ENCODE results near the gene ARHGDIA. TPM values are rescaled to one million over a fixed set of nuclear protein-coding genes. Genes with fewer than 3 reads are reported as not detected.
A peak's percentile ranks its signal among the peaks of the same experiment; 100 is the strongest.

The ARHGDIA gene
- total and polyA plus RNA-seq, 11 donors = 81.4 to 296 (median 152) TPM

DNA sequence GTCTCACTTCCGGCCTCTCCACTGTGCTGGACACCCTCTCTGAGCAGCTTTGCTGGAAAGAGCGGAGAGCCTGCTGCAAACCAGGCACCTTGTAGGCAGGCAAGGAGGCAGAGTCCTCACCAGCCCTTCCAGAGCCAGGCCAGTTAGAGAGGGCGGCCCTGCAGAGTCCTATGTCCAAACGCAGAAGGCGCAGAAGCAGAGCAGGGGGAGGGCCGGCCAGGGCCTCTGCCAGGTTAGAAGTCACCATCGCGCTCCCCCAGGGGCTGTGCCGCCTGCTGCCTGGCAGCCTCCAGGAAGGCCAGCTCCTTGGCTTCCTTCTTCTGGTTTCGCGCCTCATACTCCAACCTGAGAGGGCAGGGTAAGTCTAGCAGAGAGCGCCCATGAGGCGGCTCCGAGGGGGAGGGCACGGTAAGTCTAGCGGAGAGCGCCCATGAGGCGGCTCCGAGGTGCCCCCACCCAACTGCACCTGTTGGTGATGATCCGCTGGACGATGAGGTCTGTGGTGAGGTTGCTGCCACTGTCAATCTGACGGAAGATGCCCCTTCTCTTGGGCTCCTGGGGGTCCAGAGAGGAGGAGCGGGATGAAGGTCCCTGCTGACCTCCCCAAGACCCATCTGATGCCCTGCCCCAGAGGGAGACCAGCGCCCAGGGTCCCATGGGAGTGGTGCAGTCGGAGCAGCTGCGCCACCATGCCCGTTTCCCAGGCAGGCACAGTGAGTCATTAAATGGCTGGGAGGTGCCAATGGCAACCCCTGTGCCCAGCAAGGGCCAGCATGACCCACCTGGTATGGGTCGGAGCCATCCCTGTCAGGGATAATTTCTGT, 33.7 kb upstream of the ARHGDIA start:
- H3K36me3 ChIP-seq = peaks cover 0 to 53% (median 10%) of the 10 kb centered on the region in 9 donors
- no peak overlapping the region for H3K4me3 ChIP-seq
- H3K4me1 ChIP-seq = peaks cover 1 to 20% (median 7%) of the 10 kb centered on the region in 12 donors
- WGBS, 4 donors = 90 to 96% (median 92%) methylated on average over 18 to 28 of the region's 28 CpGs
- ATAC-seq (no peak), DNase-seq (peak in 1 of 5 donors; percentile 53)
- peaks cover 0 to 19% (median 0%) of the 10 kb centered on the region in 9 donors for H3K27me3 ChIP-seq
- intact Hi-C loops (cut with DNase I) = no loop called here
- no peak for TF ChIP-seq POLR2A (IDR thresholded peaks at IDR 0.05)
- no peaks in the 10 kb centered on the region for H3K9me3 ChIP-seq
- H3K27ac ChIP-seq = no peak overlapping the region

- DNase-seq (peak in 3 of 5 donors; percentile 17 to 33 (median 20)), ATAC-seq (no peak)
- peaks cover 0 to 19% (median 0%) of the 10 kb centered on the region in 9 donors for H3K27me3 ChIP-seq
- H3K9me3 ChIP-seq = no peaks in the 10 kb centered on the region
- H3K27ac ChIP-seq = no peak overlapping the region
- intact Hi-C loops (cut with DNase I) = no loop called here
- peaks cover 0 to 58% (median 18%) of the 10 kb centered on the region in 9 donors for H3K36me3 ChIP-seq
- TF ChIP-seq POLR2A (IDR thresholded peaks at IDR 0.05) = no peak
- TF ChIP-seq, protein P1, sequence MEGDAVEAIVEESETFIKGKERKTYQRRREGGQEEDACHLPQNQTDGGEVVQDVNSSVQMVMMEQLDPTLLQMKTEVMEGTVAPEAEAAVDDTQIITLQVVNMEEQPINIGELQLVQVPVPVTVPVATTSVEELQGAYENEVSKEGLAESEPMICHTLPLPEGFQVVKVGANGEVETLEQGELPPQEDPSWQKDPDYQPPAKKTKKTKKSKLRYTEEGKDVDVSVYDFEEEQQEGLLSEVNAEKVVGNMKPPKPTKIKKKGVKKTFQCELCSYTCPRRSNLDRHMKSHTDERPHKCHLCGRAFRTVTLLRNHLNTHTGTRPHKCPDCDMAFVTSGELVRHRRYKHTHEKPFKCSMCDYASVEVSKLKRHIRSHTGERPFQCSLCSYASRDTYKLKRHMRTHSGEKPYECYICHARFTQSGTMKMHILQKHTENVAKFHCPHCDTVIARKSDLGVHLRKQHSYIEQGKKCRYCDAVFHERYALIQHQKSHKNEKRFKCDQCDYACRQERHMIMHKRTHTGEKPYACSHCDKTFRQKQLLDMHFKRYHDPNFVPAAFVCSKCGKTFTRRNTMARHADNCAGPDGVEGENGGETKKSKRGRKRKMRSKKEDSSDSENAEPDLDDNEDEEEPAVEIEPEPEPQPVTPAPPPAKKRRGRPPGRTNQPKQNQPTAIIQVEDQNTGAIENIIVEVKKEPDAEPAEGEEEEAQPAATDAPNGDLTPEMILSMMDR (IDR thresholded peaks at IDR 0.05) = no peak
- no peak overlapping the region for H3K4me3 ChIP-seq
- peaks cover 0 to 15% (median 7%) of the 10 kb centered on the region in 12 donors for H3K4me1 ChIP-seq
- 92 to 94% (median 94%) methylated on average over 17 to 24 of the region's 24 CpGs for WGBS, 4 donors
Observed at GRCh38 chr17:81903896-81904599, 32.9 kb upstream of the ARHGDIA start.

DNA sequence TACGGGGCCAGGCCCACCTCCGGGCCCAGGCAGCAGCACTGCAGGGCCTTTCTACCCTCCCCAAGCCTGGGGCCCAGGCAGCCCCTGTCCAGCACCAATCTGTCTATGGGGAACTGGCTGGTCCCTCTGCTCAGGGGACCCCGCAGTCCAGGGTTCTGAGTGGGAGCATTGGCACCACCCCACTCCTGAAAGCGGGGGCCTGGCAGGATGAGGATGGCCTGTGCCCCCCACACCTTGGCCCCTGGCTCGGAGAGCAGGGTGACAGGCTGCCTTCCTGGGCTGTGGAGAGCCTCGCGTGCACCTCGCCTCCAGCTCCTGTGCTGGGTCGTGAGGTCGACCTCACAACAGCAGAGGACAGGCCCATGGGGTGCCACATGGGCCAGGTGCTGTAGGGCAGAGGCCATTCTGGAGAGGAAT, 32.3 kb upstream of the ARHGDIA start:
- Histone ChIP-seq H3K27ac (no peak overlapping the region), H3K4me3 (no peak overlapping the region), H3K4me1 (peaks cover 0 to 15% (median 7%) of the 10 kb centered on the region in 12 donors), H3K36me3 (peaks cover 0 to 61% (median 24%) of the 10 kb centered on the region in 9 donors), H3K9me3 (no peaks in the 10 kb centered on the region), H3K27me3 (peaks cover 0 to 19% (median 0%) of the 10 kb centered on the region in 9 donors)
- ATAC-seq = no peak
- DNase-seq = peak in 2 of 5 donors; percentile 19 to 40
- TF ChIP-seq, protein P1 (IDR thresholded peaks at IDR 0.05) = no peak
- no peak for TF ChIP-seq POLR2A (IDR thresholded peaks at IDR 0.05)
- 93 to 100% (median 95%) methylated on average over 1 to 10 of the region's 10 CpGs for WGBS, 4 donors
- intact Hi-C loops (cut with DNase I) = no loop called here

- H3K4me1 ChIP-seq = peaks cover 0 to 15% (median 7%) of the 10 kb centered on the region in 12 donors
- no peak overlapping the region for H3K27ac ChIP-seq
- peaks cover 0 to 61% (median 27%) of the 10 kb centered on the region in 9 donors for H3K36me3 ChIP-seq
- DNase-seq (peak in 3 of 5 donors; percentile 19 to 40 (median 26)), ATAC-seq (peak in 1 of 4 donors; percentile 1)
- 42 to 75% (median 55%) methylated on average over 10 to 47 of the region's 47 CpGs for WGBS, 4 donors
- peak overlapping the region in 10 of 12 donors; percentile 23 to 49 (median 42) for H3K4me3 ChIP-seq
- H3K9me3 ChIP-seq = no peaks in the 10 kb centered on the region
- TF ChIP-seq, protein P1 (IDR thresholded peaks at IDR 0.05) = no peak
- peaks cover 0 to 19% (median 0%) of the 10 kb centered on the region in 9 donors for H3K27me3 ChIP-seq
- intact Hi-C loops (cut with DNase I) = no loop called here
Observed at GRCh38 chr17:81902653-81903414, 31.7 kb upstream of the ARHGDIA start.

All from heart left ventricle (tissue), 16 donors.